GM12878 (cell line): ENCODE results near the gene PLAC8. TPM values are rescaled to one million over a fixed set of nuclear protein-coding genes. Genes with fewer than 3 reads are reported as not detected.

Experiments used
- ATF7 ChIP-seq: fragments of 450-650 bp; IDR thresholded peaks from 2 replicates; pipeline ENCODE4 v1.6.1; 2016; ENCODE audit warnings: low read depth, mild to moderate bottlenecking
- BRCA1 ChIP-seq: IDR thresholded peaks from 2 replicates; pipeline ENCODE4 v1.6.1; 2011; ENCODE audit warnings: low read depth, low read length, improper control_type of control experiment
- CHD2 ChIP-seq: IDR thresholded peaks from 2 replicates; pipeline ENCODE4 v1.6.1; 2011; ENCODE audit warnings: low read depth, low read length, improper control_type of control experiment, borderline replicate concordance
- CREM ChIP-seq: IDR thresholded peaks from 2 replicates; pipeline ENCODE4 v1.6.1; 2014; ENCODE audit warnings: antibody characterized with exemption, low read depth
- DPF2 ChIP-seq: fragments of 450-650 bp; IDR thresholded peaks from 2 replicates; pipeline ENCODE4 v1.6.1; 2017; ENCODE audit warnings: mild to moderate bottlenecking
- FOXM1 ChIP-seq: IDR thresholded peaks from 2 replicates; pipeline ENCODE4 v1.6.1; 2012; ENCODE audit warnings: low read depth, mild to moderate bottlenecking, inconsistent platforms, low read length, moderate library complexity
- HCFC1 ChIP-seq: fragments of 150-350 bp; IDR thresholded peaks from 2 replicates; pipeline ENCODE4 v1.6.1; 2014; ENCODE audit warnings: low read length
- MTA2 ChIP-seq: fragments of 450-650 bp; IDR thresholded peaks from 2 replicates; pipeline ENCODE4 v1.6.1; 2016; ENCODE audit warnings: low read depth, mild to moderate bottlenecking, moderate library complexity
- MTA3 ChIP-seq: IDR thresholded peaks from 2 replicates; pipeline ENCODE4 v1.6.1; 2012; ENCODE audit warnings: low read length, inconsistent platforms, borderline replicate concordance
- NR2C2 ChIP-seq: IDR thresholded peaks from 2 replicates; pipeline ENCODE4 v1.6.1; 2011; ENCODE audit warnings: borderline replicate concordance, low read depth; ENCODE audit not compliant: control insufficient read depth, insufficient read length
- NRF1 ChIP-seq: conservative IDR thresholded peaks from 2 replicates; pipeline ENCODE4 v1.6.1; 2011; ENCODE audit warnings: mild to moderate bottlenecking, low read depth, low read length, improper control_type of control experiment
- RB1 ChIP-seq: fragments of 450-650 bp; formaldehyde crosslinking; IDR thresholded peaks from 2 replicates; pipeline ENCODE4 v1.6.1; 2017; ENCODE audit warnings: mild to moderate bottlenecking, borderline replicate concordance
- RCOR1 ChIP-seq: conservative IDR thresholded peaks from 2 replicates; pipeline ENCODE4 v1.6.1; 2012; ENCODE audit warnings: low read depth, low read length, improper control_type of control experiment
- SRF ChIP-seq, 2 experiments: IDR thresholded peaks; 2 replicates each; pipeline ENCODE4 v1.6.1; 2011; ENCODE audit warnings: low read depth in 2 of 2, low read length in 2 of 2, mild to moderate bottlenecking in 1 of 2, moderate library complexity in 1 of 2
- STAT3 ChIP-seq: IDR thresholded peaks from 2 replicates; pipeline ENCODE4 v1.6.1; 2011; ENCODE audit warnings: low read depth, low read length, improper control_type of control experiment
- TAF1 ChIP-seq: IDR thresholded peaks from 2 replicates; pipeline ENCODE4 v1.6.1; 2011; ENCODE audit warnings: mild to moderate bottlenecking, low read depth, low read length, borderline replicate concordance
- TCF12 ChIP-seq: IDR thresholded peaks from 2 replicates; pipeline ENCODE4 v1.6.1; 2011; ENCODE audit warnings: low read depth, mild to moderate bottlenecking, low read length
- USF2 ChIP-seq: IDR thresholded peaks from 2 replicates; pipeline ENCODE4 v1.6.1; 2011; ENCODE audit warnings: low read depth, low read length, improper control_type of control experiment, borderline replicate concordance
- YBX1 ChIP-seq: fragments of 450-650 bp; IDR thresholded peaks from 2 replicates; pipeline ENCODE4 v1.6.1; 2016; ENCODE audit warnings: antibody characterized with exemption
- ZNF207 ChIP-seq: fragments of 450-650 bp; IDR thresholded peaks from 2 replicates; pipeline ENCODE4 v1.6.1; 2014; ENCODE audit warnings: antibody characterized with exemption, mild to moderate bottlenecking, borderline replicate concordance
- ZZZ3 ChIP-seq: IDR thresholded peaks from 2 replicates; pipeline ENCODE4 v1.6.1; 2011; ENCODE audit warnings: low read depth; ENCODE audit not compliant: control insufficient read depth, insufficient read length
- polyA plus RNA-seq, 11 experiments: library from polyadenylated mRNA; depleted of rRNA in 4 of 11; unstranded in 6 of 11; stranded (reverse) in 5 of 11; fragments of >200 nt; fragmentation: Nextera tagmentation in 4 of 11; fragmentation: Illumina TruSeq in 1 of 11; extraction: Ambion mirVana in 4 of 11; extraction: Trizol in 1 of 11; gene quantifications; 1 replicate in 1 of 11; 2 replicates in 10 of 11; pipeline versions ENCODE4 v1.2.1 to v1.2.3, GENCODE V29; 2011 to 2016; ENCODE audit warnings: inconsistent platforms in 2 of 11, missing spikeins in 2 of 11, low read depth in 1 of 11
- total RNA-seq, 4 experiments: library from RNA; depleted of rRNA in 3 of 4; stranded (reverse); fragments of >200 nt in 3 of 4; fragmentation: Illumina TruSeq in 1 of 4; extraction: Trizol in 1 of 4; gene quantifications; 2 replicates each; pipeline versions ENCODE4 v1.2.1 to v1.2.3, GENCODE V29; 2013 to 2021
- TF ChIP-seq, protein P1 (sequence below): fragments of 450-650 bp; IDR thresholded peaks from 2 replicates; pipeline ENCODE4 v1.6.1; 2014; ENCODE audit warnings: mild to moderate bottlenecking
- TF ChIP-seq, protein P2 (sequence below): fragments of 450-650 bp; IDR thresholded peaks from 2 replicates; pipeline ENCODE4 v1.6.1; 2016; ENCODE audit warnings: mild to moderate bottlenecking
- TF ChIP-seq, protein P3 (sequence below): fragments of 450-650 bp; IDR thresholded peaks from 2 replicates; pipeline ENCODE4 v1.6.1; 2016; ENCODE audit warnings: mild to moderate bottlenecking
- TF ChIP-seq, protein P4 (sequence below), 3 experiments: IDR thresholded peaks in 2 of 3; conservative IDR thresholded peaks in 1 of 3; 2 replicates each; pipeline ENCODE4 v1.5.1; 2011; ENCODE audit warnings: low read depth in 3 of 3, low read length in 3 of 3, mild to moderate bottlenecking in 3 of 3, control low read depth in 2 of 3, moderate library complexity in 2 of 3, inconsistent platforms in 1 of 3, mixed read lengths in 1 of 3; ENCODE audit not compliant: control insufficient read depth in 2 of 3, insufficient read depth in 1 of 3; ENCODE audit errors: extremely low read depth in 1 of 3
- TF ChIP-seq, protein P5 (sequence below): IDR thresholded peaks from 2 replicates; pipeline ENCODE4 v1.6.1; 2012; ENCODE audit warnings: low read depth, low read length, improper control_type of control experiment

PLAC8 gene
- total and polyA plus RNA-seq, 10 of the 15 experiments (the other 5 are each of a cell fraction or from before 2014, with no cell fraction given), result 214 to 841 (median 348) TPM

DNA sequence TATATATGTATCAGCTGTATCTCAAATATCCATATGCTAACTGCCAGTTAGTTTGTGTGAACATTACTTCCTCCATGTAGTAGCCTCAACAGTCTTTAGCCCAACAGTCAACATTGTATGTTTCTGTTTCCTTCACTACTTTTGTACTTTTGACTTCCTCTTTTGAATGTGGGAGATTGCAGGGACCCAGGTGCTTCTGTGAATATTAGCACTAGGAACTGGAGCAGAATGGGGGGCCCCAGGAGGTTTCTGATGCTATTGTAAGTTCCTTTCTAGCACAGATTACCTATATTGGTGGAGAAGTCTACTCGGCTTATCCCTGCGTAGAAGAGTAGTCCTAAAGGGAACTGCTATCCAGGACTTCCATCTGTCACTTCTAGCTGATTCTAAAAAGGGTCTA lies 2.3 kb downstream of the PLAC8 start (continued):
- TF ChIP-seq MTA2, result no peak
- TF ChIP-seq MTA3, result no peak
- no peak for TF ChIP-seq USF2
- TF ChIP-seq, protein P1, sequence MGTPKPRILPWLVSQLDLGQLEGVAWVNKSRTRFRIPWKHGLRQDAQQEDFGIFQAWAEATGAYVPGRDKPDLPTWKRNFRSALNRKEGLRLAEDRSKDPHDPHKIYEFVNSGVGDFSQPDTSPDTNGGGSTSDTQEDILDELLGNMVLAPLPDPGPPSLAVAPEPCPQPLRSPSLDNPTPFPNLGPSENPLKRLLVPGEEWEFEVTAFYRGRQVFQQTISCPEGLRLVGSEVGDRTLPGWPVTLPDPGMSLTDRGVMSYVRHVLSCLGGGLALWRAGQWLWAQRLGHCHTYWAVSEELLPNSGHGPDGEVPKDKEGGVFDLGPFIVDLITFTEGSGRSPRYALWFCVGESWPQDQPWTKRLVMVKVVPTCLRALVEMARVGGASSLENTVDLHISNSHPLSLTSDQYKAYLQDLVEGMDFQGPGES, result no peak
- TF ChIP-seq, protein P2, sequence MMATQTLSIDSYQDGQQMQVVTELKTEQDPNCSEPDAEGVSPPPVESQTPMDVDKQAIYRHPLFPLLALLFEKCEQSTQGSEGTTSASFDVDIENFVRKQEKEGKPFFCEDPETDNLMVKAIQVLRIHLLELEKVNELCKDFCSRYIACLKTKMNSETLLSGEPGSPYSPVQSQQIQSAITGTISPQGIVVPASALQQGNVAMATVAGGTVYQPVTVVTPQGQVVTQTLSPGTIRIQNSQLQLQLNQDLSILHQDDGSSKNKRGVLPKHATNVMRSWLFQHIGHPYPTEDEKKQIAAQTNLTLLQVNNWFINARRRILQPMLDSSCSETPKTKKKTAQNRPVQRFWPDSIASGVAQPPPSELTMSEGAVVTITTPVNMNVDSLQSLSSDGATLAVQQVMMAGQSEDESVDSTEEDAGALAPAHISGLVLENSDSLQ, result no peak
- 0 out of 2 replicates have a peak, but pooled peaks have one; percentile 42 for TF ChIP-seq TCF12
- TF ChIP-seq SRF (IDR thresholded peaks at IDR 0.05; ENCODE audit: low read depth in 2 of 2, low read length in 2 of 2), result no peak
- TF ChIP-seq HCFC1, result no peak
- TF ChIP-seq, protein P3, sequence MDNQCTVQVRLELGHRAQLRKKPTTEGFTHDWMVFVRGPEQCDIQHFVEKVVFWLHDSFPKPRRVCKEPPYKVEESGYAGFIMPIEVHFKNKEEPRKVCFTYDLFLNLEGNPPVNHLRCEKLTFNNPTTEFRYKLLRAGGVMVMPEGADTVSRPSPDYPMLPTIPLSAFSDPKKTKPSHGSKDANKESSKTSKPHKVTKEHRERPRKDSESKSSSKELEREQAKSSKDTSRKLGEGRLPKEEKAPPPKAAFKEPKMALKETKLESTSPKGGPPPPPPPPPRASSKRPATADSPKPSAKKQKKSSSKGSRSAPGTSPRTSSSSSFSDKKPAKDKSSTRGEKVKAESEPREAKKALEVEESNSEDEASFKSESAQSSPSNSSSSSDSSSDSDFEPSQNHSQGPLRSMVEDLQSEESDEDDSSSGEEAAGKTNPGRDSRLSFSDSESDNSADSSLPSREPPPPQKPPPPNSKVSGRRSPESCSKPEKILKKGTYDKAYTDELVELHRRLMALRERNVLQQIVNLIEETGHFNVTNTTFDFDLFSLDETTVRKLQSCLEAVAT, result peak; percentile 62; the same call in 1 of the 2 replicates
- no peak for TF ChIP-seq ZZZ3
- no peak for TF ChIP-seq FOXM1
- TF ChIP-seq NR2C2, result no peak
- TF ChIP-seq DPF2, result no peak
- TF ChIP-seq ATF7, result no peak
- no peak for TF ChIP-seq ZNF207
- 0 out of 2 replicates have a peak, but pooled peaks have one; percentile 30 for TF ChIP-seq TAF1
- no peak for TF ChIP-seq NRF1
- TF ChIP-seq, protein P4, sequence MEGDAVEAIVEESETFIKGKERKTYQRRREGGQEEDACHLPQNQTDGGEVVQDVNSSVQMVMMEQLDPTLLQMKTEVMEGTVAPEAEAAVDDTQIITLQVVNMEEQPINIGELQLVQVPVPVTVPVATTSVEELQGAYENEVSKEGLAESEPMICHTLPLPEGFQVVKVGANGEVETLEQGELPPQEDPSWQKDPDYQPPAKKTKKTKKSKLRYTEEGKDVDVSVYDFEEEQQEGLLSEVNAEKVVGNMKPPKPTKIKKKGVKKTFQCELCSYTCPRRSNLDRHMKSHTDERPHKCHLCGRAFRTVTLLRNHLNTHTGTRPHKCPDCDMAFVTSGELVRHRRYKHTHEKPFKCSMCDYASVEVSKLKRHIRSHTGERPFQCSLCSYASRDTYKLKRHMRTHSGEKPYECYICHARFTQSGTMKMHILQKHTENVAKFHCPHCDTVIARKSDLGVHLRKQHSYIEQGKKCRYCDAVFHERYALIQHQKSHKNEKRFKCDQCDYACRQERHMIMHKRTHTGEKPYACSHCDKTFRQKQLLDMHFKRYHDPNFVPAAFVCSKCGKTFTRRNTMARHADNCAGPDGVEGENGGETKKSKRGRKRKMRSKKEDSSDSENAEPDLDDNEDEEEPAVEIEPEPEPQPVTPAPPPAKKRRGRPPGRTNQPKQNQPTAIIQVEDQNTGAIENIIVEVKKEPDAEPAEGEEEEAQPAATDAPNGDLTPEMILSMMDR (IDR thresholded peaks at IDR 0.05 in 2 of 3, conservative IDR thresholded peaks at IDR 0.05 in 1 of 3; ENCODE audit: control insufficient read depth in 2 of 3, extremely low read depth in 1 of 3, insufficient read depth in 1 of 3, low read depth in 3 of 3, low read length in 3 of 3), result no peak
- TF ChIP-seq RB1, result no peak
- no peak for TF ChIP-seq CREM
- TF ChIP-seq STAT3, result 0 out of 2 replicates have a peak, but pooled peaks have one; percentile 62
- no peak for TF ChIP-seq YBX1
- no peak for TF ChIP-seq RCOR1
- no peak for TF ChIP-seq BRCA1
- TF ChIP-seq, protein P5, sequence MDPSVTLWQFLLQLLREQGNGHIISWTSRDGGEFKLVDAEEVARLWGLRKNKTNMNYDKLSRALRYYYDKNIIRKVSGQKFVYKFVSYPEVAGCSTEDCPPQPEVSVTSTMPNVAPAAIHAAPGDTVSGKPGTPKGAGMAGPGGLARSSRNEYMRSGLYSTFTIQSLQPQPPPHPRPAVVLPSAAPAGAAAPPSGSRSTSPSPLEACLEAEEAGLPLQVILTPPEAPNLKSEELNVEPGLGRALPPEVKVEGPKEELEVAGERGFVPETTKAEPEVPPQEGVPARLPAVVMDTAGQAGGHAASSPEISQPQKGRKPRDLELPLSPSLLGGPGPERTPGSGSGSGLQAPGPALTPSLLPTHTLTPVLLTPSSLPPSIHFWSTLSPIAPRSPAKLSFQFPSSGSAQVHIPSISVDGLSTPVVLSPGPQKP, result no peak
- TF ChIP-seq CHD2, result no peak
